AG04449 (cell line): Measurements from ENCODE around the gene MYMK.

Source experiments
- CTCF ChIA-PET: fragments of 350-600 bp; formaldehyde crosslinking; extraction: SDS; loops from one replicate; lab custom pipeline; 2021; ENCODE audit warnings: antibody characterized with exemption; lab: Yijun Ruan, JAX
- POLR2A ChIA-PET: fragments of 400-600, 350-600 bp; formaldehyde crosslinking; extraction: SDS; loops from one replicate; lab custom pipeline; 2020; ENCODE audit warnings: antibody characterized with exemption, inconsistent platforms; lab: Yijun Ruan, JAX
- DNase-seq: peaks from one replicate; pipeline ENCODE4 v3.0.0-alpha.2; 2010; ENCODE audit warnings: low read depth, low spot score
- H3K4me3 ChIP-seq: 2 replicates; pipeline ENCODE4 v1.5.1; 2011; ENCODE audit warnings: low read depth, mild to moderate bottlenecking, control low read depth, low read length
- CTCF ChIP-seq: IDR thresholded peaks from one replicate; pipeline ENCODE4 v1.5.1; 2011; ENCODE audit warnings: mild to moderate bottlenecking, moderate library complexity, low read length, control low read depth, inconsistent platforms; ENCODE audit not compliant: insufficient read depth; ENCODE audit errors: missing control alignments

The MYMK gene

DNA sequence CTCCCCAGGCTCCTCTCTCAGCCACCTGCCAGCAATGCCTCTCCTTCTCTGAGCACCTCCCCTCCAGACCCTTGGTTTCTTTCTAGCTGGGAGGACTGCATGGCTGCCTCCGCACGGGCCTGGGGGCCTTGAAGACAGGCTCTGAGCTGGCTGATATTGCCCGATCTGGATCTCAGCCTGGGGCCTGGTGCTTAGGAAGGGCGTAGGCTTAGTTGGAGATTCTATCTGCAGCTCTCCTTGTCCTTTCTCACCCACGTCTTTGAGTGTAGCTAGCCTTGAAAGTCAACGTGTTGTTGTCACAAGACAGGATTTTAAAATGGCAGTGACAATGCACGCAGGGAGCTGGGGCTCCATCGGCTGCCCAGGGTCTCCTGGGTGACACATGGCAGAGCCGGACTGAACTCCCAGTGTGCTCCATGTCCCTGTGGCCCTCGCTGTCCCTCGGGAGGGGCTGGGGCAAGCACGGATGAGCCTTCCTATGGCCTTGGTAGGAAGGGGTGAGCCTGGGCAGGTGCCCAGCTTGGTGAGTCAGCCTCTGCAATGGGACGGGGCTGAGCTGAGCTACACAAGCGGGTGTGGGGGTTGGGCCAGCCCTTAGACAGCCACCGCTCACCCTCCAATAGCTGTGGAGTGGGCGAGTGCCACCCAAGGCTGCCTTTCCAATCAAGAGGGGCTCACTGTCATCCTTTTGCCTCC lies 19.2 kb upstream of the MYMK start:
- no peak for TF ChIP-seq CTCF
- POLR2A ChIA-PET, result no interaction called here
- no peak for DNase-seq
- CTCF ChIA-PET, result interaction anchor here (1.1 kb wide), 1 partner anchor 10 kb away, joined by 3 read pairs; no protein-coding TSS in a partner anchor
- H3K4me3 ChIP-seq, result no peak overlapping the region

DNA sequence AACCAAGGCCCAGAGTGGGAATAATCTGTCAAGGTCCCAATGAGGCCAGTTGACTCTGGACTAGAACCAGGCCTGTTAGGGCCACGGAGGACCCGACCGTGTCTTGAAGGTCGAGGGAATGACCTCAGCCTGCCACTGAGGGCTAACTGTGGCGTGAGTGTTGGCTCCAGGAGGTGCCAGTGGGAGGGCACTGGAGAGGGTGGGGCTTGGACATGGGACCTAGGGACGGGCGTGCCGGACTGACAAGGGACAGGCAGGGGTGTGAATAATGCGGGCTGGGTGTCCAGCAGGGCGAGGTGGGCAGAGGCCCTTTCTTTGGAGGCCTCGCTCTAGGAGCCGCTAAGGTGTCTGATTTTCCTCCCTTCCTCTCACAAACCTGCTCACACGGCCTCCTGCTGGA lies 17.2 kb upstream of the MYMK start:
- no peak overlapping the region for H3K4me3 ChIP-seq
- TF ChIP-seq CTCF, result no peak
- ChIA-PET CTCF (interaction anchor here (0.6 kb wide), 1 partner anchor 355 kb away, joined by 3 read pairs; no protein-coding TSS in a partner anchor), POLR2A (no interaction called here)
- DNase-seq, result no peak

DNA sequence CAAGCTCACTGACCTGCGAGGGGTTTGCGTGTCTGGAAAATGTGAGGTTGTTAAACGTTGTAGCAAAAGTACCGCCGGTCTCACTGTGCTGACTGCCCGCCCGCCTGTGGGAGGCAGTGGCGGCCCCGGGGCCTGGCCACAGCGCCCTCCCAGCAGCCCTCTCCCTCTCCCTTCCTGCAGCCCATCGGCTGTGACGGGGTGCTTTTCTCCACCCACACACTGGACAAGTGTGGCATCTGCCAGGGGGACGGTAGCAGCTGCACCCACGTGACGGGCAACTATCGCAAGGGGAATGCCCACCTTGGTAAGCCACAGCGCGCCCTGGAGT lies 15.9 kb upstream of the MYMK start:
- ChIA-PET POLR2A (no interaction called here), CTCF (no interaction called here)
- TF ChIP-seq CTCF, result no peak
- no peak overlapping the region for H3K4me3 ChIP-seq
- DNase-seq, result no peak

DNA sequence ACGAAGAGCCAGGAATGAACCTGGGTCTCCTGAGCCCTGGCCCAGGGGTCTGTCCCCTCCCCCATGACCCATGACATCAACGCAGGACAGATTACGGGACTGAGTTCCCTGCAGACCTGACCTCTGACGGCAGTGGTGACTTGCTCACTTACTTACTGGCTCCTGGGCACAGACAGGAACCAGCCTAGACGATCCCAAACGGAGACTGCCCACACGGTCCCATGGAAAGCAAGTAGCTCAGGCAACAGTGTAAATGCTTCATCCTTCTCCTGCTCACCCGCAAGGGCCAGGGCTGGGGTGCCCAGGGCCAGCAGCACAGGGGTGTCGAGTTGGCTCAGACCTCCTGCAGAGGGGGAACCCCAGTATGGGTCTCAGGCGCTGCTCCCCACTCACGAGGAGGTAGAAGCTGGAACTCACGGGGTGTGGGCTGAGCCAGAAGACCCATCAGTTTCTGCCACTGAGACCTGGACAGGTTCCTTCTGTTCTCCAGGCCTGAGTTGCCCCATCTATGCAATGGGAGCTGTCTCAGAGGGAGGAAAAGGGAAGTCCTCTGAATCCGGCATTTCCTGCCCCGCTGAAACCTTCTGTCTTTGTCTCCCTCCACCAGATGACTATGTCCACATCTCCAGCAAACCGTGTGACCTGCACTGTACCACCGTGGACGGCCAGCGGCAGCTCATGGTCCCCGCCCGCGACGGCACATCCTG lies 15.4 kb upstream of the MYMK start:
- no peak for DNase-seq
- no peak overlapping the region for H3K4me3 ChIP-seq
- ChIA-PET CTCF (no interaction called here), POLR2A (no interaction called here)
- TF ChIP-seq CTCF, result no peak

- no peak for TF ChIP-seq CTCF
- DNase-seq, result no peak
- POLR2A ChIA-PET, result no interaction called here
- CTCF ChIA-PET, result no interaction called here
- H3K4me3 ChIP-seq, result no peak overlapping the region
Measured at GRCh38 chr9:133538851-133539833, 14.4 kb upstream of the MYMK start.
